Fibroblast of skin of scalp (primary cell): ENCODE measurements around the gene COMMD6. TPM values are rescaled to one million over a fixed set of nuclear protein-coding genes. Genes with fewer than 3 reads are reported as not detected.
"Not testable (repeated sequence)": the region's sequence is repeated elsewhere in the genome, so short reads cannot be mapped to it uniquely, and the experiment has no call there.

Experiments used
- DNase-seq: peaks from one replicate; pipeline ENCODE4 v3.0.0-alpha.2; 2013
- polyA plus RNA-seq, 2 experiments: library from polyadenylated mRNA; unstranded; fragments of 120-200 nt; gene quantifications; one replicate each; pipeline ENCODE4 v1.2.1, GENCODE V29; 2013; ENCODE audit not compliant: insufficient read length in 2 of 2

The COMMD6 gene
- 193 TPM for polyA plus RNA-seq (2013, experiment 1 of 2; ENCODE audit: insufficient read length)
- polyA plus RNA-seq (2013, experiment 2 of 2; ENCODE audit: insufficient read length) = 205 TPM

DNA sequence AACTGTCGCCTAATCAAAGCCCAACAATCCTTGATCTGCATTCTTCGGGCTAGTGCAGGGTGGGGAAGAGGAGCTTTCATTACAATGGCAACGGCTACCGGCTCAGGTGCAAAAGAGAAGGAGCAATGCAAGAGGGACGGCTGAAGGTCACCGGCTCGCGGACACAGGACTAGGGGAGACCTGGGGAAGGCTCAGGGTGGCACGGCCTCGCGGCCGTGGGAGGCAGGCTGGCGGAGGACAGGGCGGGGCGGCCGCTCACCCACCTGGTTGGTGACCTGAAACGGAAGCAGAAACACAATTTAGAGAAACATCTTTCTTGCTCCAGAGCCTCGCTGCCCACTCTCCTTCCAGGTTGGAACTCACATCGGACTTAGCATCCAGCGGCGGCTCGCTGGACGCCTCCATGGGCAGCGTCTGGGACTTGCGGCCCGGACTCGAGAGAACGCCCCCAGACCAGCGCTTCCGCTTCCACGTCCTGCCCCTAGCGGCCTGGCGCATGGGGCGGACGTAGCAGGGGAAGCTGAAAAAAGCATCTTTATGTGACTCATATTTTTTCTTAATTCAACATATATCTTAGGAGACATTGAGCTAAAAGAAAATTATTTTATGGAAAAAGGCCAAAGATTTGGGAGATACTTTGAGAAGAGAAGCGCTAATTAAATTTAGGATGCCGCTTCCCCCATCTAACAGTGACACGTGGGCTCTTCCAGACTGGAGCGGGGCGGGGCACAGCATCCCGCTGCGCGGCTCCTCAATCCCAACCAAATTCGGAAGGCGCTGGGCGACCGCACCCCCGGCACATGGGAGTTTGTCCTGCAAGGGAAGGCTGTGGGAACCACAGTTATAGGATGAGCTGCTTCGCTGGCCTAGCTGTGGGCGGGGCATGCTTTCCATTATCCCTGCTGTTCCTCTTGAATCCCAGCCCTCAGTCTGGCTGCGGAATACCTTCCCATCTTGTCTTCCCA lies at the start of gene COMMD6:
COMMD6 (minus strand) TSS at position 441 of the 965 bp plus-strand sequence; CDS start at position 405, 36 bp downstream.
- peak; percentile 96 for DNase-seq

DNA sequence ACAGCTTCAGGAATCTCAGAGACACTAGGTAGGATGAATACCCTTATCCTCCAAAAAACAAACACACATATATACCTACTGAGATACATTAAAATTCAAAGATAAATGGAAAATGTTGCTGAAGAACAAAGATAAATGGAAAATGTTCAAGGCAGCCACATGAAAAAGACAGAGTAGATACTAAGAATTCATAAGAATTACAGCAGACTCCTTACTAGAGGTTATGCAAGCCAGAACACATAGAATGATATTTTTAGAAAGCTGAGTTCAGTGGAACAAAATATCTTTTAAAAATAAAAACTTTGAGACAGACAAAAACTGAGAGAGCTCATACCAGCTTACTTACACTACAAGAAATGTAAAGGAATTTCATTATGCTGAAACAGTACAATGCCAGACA lies 47.5 kb upstream of the COMMD6 start:
- no peak for DNase-seq

DNA sequence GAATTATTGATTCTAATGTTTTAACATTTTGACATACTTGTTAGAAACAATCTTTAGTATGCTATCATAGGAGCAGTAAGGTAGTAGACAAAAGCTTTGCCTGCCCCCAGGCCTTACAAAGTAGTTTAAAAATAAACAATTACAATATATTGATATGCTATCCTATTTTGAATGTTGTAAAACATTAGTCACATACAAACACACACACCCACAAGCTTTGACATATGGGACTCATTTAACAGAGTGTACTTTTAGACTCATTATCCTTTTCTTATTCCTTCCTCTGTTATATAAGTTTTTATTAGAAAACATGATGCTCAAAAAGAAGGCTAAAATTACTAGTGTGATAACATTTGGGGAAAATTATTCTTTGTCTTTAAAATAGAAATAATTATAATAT lies 45.5 kb upstream of the COMMD6 start:
- DNase-seq = no peak

DNA sequence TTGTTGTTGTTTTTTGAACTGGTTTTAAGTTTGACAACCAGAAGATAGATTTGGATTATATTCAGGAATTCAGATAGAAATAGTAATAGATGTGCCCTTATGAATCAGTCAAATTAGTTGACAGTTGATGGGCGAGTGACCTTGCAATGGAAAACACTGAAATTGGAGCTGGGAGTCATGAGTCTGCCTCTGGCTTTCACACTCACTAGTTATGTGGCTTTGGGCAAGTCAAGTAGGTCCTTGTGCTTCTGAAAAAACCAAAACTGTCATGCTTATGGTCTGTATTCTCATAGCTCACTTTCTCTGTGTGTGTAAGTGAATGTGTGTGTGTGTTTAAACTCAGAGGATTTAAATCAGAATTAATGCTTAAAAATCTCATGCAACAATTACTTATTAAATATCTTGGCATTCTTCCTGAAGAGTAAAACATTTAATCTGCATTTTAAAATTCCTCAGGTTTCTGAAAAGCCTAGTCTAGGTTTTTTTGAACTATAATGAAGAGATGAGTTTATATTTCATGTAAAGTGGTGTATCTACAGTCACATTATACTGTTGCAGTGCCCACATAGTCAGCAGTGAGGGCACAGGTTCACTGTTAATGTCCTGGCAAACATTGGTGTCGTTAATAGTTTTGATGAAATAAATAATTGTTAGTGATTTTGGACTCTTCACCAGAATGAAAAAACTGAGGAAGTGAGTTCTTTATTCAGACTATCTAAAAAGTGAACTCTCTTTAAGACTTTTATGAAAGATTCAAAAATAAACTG lies 44.4 kb upstream of the COMMD6 start:
- DNase-seq = no peak

DNA sequence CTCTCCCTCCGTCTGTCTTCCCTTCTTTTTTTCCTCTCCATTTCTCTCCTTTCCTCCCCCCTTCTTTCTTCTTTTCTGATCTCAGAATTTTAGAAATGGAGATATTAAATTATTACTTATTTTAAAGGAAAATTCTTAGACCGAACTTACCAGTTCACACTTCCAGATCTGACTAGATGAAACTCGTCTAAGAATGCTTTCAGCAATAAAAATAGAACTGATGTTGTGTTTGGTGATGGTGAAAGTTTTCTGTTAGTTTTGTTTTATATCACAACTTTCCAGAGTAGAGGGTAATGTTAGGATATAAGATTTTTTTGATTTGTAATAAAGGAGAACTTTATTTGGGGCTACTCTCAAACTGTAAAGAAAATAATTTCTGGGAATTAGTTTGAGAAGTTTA lies 41.9 kb upstream of the COMMD6 start:
- no peak for DNase-seq

DNA sequence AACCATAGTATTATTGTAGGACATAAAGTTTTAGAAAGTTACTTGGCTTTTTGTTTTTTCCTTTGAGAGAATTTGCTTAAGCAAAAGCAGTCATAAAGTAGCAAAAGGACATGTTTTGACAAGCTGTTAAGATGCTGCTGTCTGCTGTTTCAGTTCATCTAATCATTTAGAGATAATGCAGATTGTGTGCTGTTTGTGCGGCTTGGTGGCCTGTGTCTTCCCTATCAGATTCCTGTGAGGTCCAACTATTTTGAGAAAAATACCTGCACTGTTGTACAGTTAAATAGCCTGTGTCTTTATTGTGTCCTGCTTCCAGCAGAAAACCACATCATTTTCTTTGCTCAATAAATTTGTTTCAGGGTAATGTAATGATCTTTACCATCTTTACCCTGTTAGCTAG lies 31.9 kb upstream of the COMMD6 start:
- no peak for DNase-seq

DNA sequence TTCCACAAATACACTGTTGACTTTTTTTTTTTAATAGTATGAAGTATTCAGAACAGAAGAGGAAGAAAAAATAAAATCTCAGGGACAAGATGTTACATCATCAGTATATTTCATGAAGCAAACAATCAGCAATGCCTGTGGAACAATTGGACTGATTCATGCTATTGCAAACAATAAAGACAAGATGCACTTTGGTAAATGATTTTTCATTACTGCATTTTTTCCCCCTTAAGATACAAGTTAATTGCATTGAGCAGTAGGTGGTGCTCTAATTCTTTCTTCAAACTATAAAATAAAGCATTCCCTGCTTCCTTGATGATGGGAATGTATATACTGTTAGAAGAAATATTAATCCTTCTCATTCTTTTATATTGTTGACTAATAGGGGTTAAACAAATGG lies 29.0 kb upstream of the COMMD6 start:
- peak; percentile 63 for DNase-seq

DNA sequence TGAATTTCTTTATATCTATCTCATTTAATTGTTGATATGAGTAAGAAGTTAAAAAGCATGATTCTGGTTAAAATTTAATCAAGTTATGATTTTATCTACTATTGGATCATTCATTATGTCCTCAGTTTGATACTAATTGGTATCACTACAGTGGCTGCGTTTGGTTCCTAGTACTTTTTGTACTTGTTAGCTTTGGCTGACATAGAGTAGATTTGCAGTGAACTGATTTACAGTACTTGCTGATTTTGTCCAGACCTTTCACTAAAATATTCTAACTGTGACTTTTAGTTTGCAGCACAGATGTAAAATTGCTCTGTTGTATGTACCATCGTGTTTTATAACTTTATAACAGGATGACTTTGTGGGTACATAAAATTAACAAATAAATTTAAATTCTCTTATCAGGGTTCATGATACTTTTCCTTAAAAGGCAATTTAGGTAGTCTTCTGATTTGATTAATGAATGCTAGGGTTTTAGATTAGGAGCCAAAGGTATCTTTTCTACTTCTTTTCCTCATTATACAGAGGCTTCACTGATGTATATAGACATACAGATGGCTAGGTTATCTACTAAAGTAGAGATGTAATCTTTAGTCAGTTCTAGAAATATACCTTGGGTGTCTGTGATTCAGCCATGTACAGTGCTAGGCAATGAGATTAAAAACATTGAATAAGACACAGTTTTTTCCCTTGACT lies 20.7 kb upstream of the COMMD6 start:
- DNase-seq = no peak

DNA sequence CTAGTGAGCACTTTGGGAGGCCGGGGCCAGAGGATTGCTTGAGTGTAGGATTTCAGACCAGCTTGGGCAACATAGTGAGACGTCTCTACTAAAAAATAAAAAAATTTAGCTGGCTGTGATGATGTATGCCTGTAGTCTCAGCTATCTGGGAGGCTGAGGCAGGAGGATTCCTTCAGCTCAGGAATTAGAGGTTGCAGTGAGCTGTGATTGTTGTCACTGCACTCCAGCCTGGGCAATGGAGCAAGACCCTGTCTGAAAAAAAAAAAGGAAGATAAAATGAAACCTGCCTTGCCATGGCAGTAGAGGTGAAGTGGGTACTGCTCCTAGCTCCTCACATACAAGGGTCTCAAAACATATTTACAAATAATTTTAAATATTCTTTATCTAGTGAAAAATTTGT lies 19.3 kb upstream of the COMMD6 start:
- DNase-seq = no peak

DNA sequence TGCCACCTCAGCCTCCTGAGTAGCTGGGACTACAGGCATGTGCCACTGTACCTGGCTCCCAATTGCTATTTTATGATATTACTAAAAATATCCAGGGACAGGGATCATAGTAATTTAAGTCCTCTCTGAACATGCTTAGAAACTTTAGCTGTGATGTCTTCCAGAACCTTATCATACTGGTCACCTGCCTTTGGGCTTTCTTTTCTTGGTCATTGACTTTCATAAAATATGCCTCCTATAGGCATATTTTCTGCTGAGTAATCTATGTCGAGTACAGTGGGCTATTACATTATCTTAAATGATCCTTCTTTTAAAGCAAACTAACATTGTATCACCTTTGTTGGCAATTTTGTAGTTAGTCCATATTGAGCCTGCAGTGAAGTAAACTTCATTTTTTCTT lies 18.2 kb upstream of the COMMD6 start:
- DNase-seq = no peak

DNA sequence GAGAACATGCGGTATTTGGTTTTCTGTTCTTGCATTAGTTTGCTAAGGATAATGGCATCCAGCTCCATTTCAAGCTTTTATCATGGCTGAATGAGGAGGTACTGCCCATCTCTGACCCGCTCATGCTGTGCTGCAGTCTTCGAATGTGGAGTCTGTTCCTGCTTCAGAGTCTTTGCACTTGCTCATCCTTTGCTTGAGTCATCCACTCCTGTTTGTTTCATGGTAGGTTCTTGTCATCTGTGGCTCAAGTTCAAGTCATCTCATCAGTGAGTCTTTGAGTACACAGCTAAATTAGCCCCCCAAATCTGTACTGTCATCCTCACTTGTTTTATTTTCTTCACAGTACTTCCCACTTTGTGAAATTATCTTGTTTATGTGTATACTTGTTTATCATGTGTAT lies 17.3 kb upstream of the COMMD6 start:
- no peak for DNase-seq

DNA sequence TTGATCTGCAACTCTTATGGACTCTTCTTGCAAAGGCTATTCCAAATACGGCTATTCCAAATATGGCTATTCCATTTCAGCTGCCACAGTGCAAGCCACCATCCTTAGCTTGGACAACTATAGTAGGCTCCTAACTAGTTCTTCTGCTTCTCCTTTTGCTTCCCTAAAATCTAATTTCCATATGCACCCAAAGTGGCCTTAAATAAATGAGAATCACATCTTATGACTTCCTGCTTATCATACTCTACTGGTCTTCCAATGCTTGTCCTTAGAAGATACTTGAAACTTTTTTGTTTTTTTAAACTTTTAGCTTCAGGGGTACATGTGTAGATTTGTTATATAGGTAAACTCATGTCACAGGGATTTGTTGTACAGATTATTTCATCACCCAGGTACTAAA lies 16.8 kb upstream of the COMMD6 start:
- DNase-seq = no peak

DNA sequence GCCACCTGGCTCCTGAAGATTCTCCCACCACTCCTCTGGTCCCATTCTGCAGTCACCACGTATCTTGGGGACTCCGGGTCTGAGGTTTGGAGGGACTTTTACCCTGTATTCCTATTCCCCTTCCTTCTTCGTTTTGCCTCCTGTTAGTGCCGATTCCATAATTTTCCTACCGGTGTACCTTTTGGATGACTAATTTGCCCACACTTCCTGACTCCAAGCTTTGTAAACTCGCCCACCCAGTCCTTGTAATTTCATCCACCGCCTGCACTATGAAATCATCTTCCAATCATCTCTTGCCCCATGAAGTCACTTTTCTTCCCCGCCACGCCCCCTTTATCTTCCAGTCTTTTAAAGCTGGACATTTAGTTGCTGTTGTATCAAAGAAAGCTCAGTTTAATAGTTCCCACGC lies 12.5 kb upstream of the COMMD6 start:
- DNase-seq = peak; percentile 71

DNA sequence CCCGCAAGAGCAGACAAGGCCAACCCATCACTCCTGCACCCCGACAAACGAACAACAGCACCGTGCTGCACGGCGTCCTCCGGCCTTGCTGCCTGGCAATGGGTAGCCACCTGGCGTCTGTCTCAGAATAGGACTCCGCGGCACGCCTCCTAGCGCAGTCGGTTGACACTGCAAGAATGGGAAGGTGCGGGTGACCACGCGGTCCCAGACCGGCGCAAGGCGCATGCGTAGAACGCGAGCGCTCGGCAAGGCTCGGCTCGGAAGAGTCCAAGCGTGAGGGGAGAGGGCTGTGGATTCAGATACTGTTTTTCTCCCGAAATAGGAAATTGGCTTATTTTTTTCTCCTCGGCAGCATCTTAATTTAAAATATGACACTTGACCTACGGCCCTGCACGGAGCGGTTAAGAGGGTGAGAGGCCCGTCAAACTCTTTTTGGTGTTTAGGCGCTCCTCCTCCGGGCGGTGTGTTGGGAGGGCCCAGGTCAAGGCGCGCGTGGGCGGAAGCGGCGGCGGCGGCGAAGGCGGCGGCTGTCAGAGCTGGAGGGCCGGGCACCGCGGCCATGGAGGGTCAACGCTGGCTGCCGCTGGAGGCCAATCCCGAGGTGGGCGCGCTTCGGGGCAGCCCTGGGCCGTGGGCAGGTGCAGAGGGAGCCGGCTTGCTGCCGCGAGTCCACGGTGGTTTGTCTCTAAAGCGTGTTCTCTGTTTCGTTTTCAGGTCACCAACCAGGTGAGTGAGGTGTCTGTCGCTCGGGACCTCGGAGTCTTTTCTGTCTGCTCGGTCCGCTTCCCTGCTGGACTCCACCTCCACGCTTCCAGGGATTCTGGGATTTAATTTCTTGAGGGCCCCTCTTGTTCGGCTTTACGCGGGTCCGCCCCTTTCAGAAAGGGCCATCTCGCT lies 11.9 kb upstream of the COMMD6 start, which contains the start of gene UCHL3:
UCHL3 (plus strand) TSS at position 530 of the 897 bp plus-strand sequence; CDS start at position 560, 30 bp downstream.
- DNase-seq = peak; percentile 95

DNA sequence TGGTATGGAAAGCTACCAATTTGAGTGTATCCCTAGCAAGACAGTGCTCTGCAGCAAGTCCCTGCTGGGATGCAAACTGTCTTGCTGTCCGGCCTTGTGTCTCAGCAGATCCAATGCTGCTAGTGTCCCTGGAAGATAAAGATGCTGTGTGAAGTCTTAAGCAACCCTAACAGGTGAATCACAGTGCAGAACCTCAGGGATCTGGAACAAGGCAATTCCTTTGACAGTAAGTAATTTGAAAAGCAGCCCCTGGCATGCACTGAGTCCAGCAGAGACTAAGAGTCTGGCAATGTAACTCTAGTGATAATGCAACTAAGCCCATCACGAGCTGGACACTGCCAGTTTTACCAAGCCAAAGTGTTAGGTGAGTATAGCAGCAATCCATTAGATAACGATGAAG lies 10.3 kb upstream of the COMMD6 start:
- DNase-seq = no peak

DNA sequence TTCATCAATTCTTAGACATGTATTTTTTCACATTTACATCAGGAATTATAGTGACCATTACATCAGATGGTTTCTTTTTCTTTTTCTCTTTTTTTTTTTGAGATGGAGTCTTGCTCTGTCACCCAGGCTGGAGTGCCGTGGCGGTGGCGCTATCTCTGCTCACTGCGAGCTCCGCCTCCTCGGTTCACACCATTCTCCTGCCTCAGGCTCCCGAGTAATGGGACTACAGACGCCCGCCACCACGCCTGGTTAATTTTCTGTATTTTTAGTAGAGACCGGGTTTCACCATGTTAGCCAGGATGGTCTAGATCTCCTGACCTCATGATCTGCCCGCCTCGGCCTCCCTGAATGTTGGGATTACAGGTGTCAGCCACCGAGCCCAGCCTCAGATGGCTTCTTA lies 7.7 kb upstream of the COMMD6 start:
- not testable (repeated sequence) for DNase-seq

DNA sequence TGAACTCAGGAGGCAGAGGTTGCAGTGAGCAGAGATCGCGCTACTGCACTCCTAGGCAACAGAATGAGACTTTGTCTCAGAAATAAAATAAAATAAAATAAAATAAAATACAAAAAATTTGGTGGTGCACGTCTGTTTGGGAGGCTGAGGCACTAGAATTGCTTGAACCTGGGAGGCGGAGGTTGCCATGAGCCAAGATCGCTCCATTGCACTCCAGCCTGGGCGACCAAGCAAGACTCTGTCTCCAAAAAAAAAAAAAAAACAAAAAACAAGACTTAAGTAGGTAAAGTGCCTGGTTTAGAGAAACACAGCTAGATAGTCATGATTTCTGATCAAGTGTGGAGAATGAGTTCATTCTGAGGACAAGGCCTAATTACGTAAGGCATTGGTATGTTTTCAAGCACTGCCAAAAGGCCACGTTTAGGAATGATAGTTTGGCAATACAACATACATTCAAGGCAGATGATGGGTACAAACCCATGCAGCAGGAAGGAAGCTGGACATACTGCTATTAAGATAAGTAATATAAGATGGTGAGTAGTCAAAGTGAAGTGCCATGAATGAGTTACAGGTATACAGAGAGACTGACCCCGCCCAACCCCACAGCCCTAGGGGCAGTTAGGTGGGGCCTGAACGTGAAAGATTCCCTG lies 7.2 kb upstream of the COMMD6 start:
- DNase-seq = peak; percentile 76

DNA sequence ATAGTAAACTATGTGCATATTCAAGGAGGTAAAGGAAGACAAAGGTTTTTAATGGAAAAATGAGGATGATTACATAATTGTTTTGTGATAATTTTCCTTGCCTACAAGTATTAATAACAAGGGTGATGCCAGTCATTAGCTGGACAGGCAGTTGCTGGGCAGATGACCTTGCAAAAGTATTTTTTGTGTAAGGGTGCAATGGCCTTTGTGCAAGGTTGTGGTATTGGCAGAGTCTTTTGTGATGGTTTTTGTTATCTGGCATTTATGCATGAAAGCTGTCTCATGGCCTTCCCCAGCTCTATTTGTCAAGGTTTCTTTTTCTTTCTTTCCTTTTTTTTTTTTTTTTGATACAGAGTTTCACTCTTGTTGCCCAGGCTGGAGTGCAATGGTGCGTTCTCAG lies 4.3 kb upstream of the COMMD6 start:
- DNase-seq = no peak

DNA sequence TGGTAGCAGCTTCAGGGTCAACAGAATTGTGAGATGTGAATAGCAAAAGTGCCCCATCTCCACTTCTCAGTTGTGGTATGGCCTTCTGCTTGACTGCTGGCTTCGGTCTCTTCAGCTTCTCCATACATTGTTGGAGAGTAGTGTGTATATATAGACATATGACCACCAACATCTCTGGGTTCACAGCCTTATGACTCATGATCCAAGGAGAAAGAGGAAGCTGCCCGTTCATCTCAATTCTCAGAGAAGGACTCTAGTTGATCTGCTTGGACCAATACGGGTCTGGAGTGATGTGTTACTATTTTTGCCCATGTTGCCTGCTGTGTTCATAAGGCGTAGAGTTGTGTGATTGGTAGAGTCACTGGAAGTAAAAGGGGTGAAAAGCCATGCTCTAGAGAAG lies 3.6 kb upstream of the COMMD6 start:
- peak; percentile 10 for DNase-seq

DNA sequence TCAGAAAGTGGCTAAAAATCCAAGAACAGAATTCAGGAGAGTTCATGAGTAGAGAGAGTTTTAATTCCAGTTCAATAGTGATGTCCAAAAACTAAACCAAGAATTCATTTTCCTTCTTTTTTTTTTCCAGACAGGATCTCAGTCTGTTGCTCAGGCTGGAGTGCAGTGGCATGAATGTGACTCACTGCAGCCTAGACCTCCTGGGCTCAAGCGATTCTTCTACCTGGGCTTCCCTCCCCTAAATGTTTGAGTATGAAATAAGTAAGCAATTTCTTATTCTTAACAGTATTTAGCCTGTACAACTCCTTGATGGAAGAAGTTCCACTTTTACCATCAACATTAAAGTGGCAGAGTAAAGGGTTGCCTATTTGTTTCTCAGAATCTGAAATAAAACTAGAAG lies 3.8 kb downstream of the COMMD6 start:
- no peak for DNase-seq

DNA sequence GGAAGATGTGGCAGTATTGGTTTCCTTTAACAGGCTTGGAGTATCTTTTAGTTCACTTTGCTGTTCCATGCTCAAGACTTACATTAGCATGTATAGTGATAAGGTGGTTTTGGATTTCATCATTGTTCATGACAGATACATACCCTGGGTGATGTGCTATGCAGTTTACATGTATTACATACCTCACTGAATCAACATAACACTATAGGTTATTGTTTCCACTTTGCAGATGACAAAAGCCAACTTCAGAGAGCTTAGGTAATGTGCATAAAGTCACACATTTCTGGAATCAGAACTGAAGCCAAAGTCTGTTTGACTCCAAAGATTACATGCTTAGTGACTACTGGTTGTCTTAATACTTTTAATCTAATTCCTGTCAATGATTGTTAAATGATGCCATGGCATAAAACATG lies 7.1 kb downstream of the COMMD6 start:
- DNase-seq = no peak
